Thyroid gland (tissue), 4 donors: ENCODE data around the gene ERF. TPM values are rescaled to one million over a fixed set of nuclear protein-coding genes. Genes with fewer than 3 reads are reported as not detected.

ENCODE experiments used
- DNase-seq, 2 donors: peaks; one replicate each; pipeline ENCODE4 v3.0.0-alpha.2; 2019
- H3K27ac ChIP-seq, 3 donors: fragments of 200-600 bp; sonication (generic); 1 replicate in 2 of 3; 2 replicates in 1 of 3; pipeline ENCODE4 v1.5.1; 2016 to 2019; ENCODE audit warnings: mild to moderate bottlenecking in 1 of 3, moderate library complexity in 1 of 3
- H3K27me3 ChIP-seq: fragments of 200-600 bp; sonication (generic); one replicate; pipeline ENCODE4 v1.5.1; 2019
- H3K36me3 ChIP-seq, 2 donors: fragments of 200-600 bp; sonication (generic); one replicate each; pipeline ENCODE4 v1.5.1; 2016 to 2019
- H3K4me1 ChIP-seq, 2 donors: fragments of 200-600 bp; sonication (generic); one replicate each; pipeline ENCODE4 v1.5.1; 2017 to 2019
- H3K4me3 ChIP-seq, 3 donors: fragments of 200-600 bp; sonication (generic); replicated peaks in 1 of 3; 1 replicate in 2 of 3; 2 replicates in 1 of 3; pipeline ENCODE4 v1.5.1; 2016; ENCODE audit warnings: mild to moderate bottlenecking in 1 of 3
- H3K9me3 ChIP-seq: fragments of 200-600 bp; sonication (generic); one replicate; pipeline ENCODE4 v1.5.1; 2017
- POLR2A ChIP-seq, 2 donors: fragments of 450-650 bp; IDR thresholded peaks; one replicate each; pipeline ENCODE4 v1.6.1; 2017; ENCODE audit warnings: antibody characterized with exemption in 2 of 2, mild to moderate bottlenecking in 2 of 2, moderate library complexity in 1 of 2
- WGBS, 2 donors: methylation state at CpG; one replicate each; pipeline ENCODE4 v1.1.5; 2017; 5-methylcytosine and 5-hydroxymethylcytosine counted together
- intact Hi-C: fragments of 100-400 bp; cut with DNase I; formaldehyde crosslinking; loops from one replicate; pipeline ENCODE4 v1.15.1; 2023
- total RNA-seq, 4 donors: library from RNA; depleted of rRNA; stranded (reverse); fragments of >200 nt; gene quantifications; one replicate each; pipeline ENCODE4 v1.2.3, GENCODE V29; 2016
- TF ChIP-seq, protein P1 (sequence below), 6 experiments: fragments of 200-600 bp in 3 of 6; fragments of 450-650 bp in 3 of 6; sonication (generic) in 3 of 6; IDR thresholded peaks; one replicate each; pipeline ENCODE4 v1.5.1; 2016 to 2019; ENCODE audit warnings: antibody characterized with exemption in 6 of 6, mild to moderate bottlenecking in 2 of 6, inconsistent platforms in 1 of 6, moderate library complexity in 1 of 6

Gene ERF
- total RNA-seq, 4 donors from 2014 or later: 27.5 to 50.2 (median 39.2) TPM

GRCh38 chr19:42276821-42277220, 21.9 kb upstream of the ERF start:
- H3K27ac ChIP-seq: no peak overlapping the region
- TF ChIP-seq, protein P1, sequence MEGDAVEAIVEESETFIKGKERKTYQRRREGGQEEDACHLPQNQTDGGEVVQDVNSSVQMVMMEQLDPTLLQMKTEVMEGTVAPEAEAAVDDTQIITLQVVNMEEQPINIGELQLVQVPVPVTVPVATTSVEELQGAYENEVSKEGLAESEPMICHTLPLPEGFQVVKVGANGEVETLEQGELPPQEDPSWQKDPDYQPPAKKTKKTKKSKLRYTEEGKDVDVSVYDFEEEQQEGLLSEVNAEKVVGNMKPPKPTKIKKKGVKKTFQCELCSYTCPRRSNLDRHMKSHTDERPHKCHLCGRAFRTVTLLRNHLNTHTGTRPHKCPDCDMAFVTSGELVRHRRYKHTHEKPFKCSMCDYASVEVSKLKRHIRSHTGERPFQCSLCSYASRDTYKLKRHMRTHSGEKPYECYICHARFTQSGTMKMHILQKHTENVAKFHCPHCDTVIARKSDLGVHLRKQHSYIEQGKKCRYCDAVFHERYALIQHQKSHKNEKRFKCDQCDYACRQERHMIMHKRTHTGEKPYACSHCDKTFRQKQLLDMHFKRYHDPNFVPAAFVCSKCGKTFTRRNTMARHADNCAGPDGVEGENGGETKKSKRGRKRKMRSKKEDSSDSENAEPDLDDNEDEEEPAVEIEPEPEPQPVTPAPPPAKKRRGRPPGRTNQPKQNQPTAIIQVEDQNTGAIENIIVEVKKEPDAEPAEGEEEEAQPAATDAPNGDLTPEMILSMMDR (IDR thresholded peaks at IDR 0.05): no peak
- no peak for TF ChIP-seq POLR2A (IDR thresholded peaks at IDR 0.05)
- H3K4me1 ChIP-seq: peaks cover 32 to 38% of the 10 kb centered on the region in 2 donors
- H3K36me3 ChIP-seq: peaks cover 28 to 29% of the 10 kb centered on the region in 2 donors
- 82% methylated on average over 4 of the region's 4 CpGs for WGBS, 2 donors
- DNase-seq: no peak
- H3K27me3 ChIP-seq: no peaks in the 10 kb centered on the region
- no peak overlapping the region for H3K4me3 ChIP-seq
- no peaks in the 10 kb centered on the region for H3K9me3 ChIP-seq
- intact Hi-C loops: no loop called here

DNA sequence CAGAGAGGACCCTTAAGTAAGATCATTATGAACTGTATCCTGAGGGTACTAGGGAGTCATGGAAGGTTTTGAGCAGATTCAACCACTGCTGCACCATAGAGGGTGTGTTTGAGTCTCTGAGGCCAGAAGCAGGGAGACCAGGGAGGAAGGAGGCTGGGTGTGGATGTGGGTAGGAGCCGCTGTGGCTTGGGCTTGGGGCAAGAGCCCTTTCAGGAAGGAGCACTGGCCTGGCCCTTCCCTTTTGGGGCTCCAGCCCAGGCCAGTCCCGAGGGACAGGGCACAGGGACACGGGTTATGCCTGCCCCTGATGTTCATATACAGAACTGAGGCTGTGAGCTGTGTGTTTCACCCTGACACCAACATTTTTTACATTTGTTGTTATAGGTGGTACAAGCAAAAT, 21.4 kb upstream of the ERF start:
- Histone ChIP-seq H3K9me3 (no peaks in the 10 kb centered on the region), H3K4me1 (peaks cover 27 to 38% of the 10 kb centered on the region in 2 donors), H3K27me3 (no peaks in the 10 kb centered on the region), H3K36me3 (peaks cover 28 to 29% of the 10 kb centered on the region in 2 donors), H3K4me3 (no peak overlapping the region), H3K27ac (no peak overlapping the region)
- intact Hi-C loops: no loop called here
- DNase-seq: no peak
- TF ChIP-seq, protein P1 (IDR thresholded peaks at IDR 0.05): no peak
- no peak for TF ChIP-seq POLR2A (IDR thresholded peaks at IDR 0.05)
- WGBS, 2 donors: 69 to 89% methylated on average over 1 to 3 of the region's 3 CpGs

- H3K9me3 ChIP-seq: no peaks in the 10 kb centered on the region
- no peak for DNase-seq
- peaks cover 26 to 41% of the 10 kb centered on the region in 2 donors for H3K4me1 ChIP-seq
- WGBS, 2 donors: 89 to 93% methylated on average over 3 of the region's 3 CpGs
- H3K27ac ChIP-seq: no peak overlapping the region
- intact Hi-C loops: no loop called here
- H3K4me3 ChIP-seq: no peak overlapping the region
- peaks cover 28 to 29% of the 10 kb centered on the region in 2 donors for H3K36me3 ChIP-seq
- TF ChIP-seq POLR2A (IDR thresholded peaks at IDR 0.05): no peak
- TF ChIP-seq, protein P1 (IDR thresholded peaks at IDR 0.05): no peak
- H3K27me3 ChIP-seq: no peaks in the 10 kb centered on the region
Observed at GRCh38 chr19:42275517-42275916, 20.6 kb upstream of the ERF start.

DNA sequence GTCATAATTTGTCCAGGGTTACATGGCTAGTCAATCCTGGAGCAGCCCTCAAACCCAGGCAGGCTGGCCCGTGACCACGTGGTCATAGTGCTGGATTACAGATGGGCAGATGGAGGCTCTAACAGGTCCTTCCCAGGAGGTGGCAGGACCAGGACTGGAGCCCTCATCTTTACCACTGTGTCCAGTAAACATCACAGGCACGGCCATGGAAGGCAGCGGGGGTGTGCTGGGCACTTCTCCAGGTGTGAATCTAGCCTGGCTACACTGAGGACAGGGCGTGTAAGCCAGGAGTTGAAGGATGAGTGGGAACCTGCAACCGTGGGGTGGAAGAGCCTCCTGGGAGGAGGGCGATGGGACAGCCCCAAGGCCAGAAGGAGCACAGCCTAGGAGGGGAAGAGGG, 20.2 kb upstream of the ERF start:
- H3K36me3 ChIP-seq: peaks cover 28 to 29% of the 10 kb centered on the region in 2 donors
- no peaks in the 10 kb centered on the region for H3K9me3 ChIP-seq
- WGBS, 2 donors: 77 to 79% methylated on average over 7 of the region's 7 CpGs
- H3K27ac ChIP-seq: no peak overlapping the region
- H3K4me3 ChIP-seq: no peak overlapping the region
- intact Hi-C loops: no loop called here
- no peaks in the 10 kb centered on the region for H3K27me3 ChIP-seq
- TF ChIP-seq, protein P1 (IDR thresholded peaks at IDR 0.05): no peak
- no peak for TF ChIP-seq POLR2A (IDR thresholded peaks at IDR 0.05)
- no peak for DNase-seq
- peaks cover 29 to 45% of the 10 kb centered on the region in 2 donors for H3K4me1 ChIP-seq

DNA sequence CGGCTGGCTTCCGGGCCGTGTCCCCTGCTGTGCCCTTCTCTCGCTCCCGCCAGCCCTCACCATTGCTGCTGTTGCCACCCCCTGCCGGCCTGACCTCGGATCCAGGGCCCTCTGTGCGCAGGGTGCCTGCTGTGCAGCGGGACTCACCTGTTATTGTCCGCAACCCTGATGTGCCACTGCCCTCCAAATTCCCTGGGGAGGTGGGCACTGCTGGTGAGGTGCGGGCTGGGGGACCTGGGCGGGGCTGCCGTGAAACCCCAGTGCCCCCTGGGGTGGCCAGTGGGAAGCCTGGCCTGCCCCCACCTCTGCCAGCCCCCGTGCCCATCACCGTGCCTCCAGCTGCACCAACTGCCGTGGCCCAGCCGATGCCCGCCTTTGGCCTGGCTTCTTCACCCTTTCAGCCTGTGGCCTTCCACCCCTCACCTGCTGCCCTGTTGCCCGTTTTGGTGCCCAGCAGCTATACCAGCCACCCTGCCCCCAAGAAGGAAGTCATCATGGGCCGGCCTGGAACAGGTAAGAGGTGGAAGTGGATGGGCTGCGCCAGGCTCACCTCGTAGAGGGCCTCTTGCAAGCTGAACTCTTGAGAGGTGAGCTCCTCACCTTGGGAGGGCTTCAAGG, 19.2 kb upstream of the ERF start:
- 84 to 98% methylated on average over 14 to 18 of the region's 22 CpGs for WGBS, 2 donors

More for the DNA sequence above, 19.2 kb upstream of the ERF start:
- Histone ChIP-seq H3K4me3 (no peak overlapping the region), H3K36me3 (peaks cover 28 to 29% of the 10 kb centered on the region in 2 donors), H3K4me1 (peaks cover 25 to 44% of the 10 kb centered on the region in 2 donors), H3K27me3 (no peaks in the 10 kb centered on the region), H3K27ac (no peak overlapping the region), H3K9me3 (no peaks in the 10 kb centered on the region)
- TF ChIP-seq, protein P1 (IDR thresholded peaks at IDR 0.05): no peak
- TF ChIP-seq POLR2A (IDR thresholded peaks at IDR 0.05): no peak
- intact Hi-C loops: no loop called here
- no peak for DNase-seq
